HG03280 (cell line): ENCODE data around the gene SINHCAF.
A peak's percentile ranks its signal among the peaks of the same experiment; 100 is the strongest.

ENCODE experiments used
- ATAC-seq: cut with Tn5 transposase; IDR thresholded peaks from one replicate; pipeline ENCODE4 v1.9.1; 2021; ENCODE audit warnings: mild to moderate bottlenecking, moderate library complexity; ENCODE audit not compliant: unreplicated experiment

The SINHCAF gene

DNA sequence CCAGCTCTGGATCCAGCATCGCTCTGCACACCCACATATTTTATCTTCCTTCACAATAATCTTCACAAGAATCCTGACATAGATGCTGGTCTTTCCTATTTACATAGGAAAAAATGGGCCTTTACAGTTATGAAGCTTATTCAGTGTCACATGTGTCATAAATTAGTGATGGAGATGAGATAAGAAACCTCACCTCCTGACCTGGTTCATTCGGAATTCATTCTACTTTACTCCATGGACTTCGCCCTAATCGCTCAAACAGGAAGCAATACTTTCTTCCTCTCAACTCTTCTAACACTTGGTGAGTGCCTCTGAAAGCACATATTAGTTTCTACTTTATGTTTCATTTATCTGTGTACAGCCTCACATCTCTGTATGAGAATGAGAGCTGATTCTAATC lies 12.0 kb upstream of the SINHCAF start:
- ATAC-seq, result no peak

DNA sequence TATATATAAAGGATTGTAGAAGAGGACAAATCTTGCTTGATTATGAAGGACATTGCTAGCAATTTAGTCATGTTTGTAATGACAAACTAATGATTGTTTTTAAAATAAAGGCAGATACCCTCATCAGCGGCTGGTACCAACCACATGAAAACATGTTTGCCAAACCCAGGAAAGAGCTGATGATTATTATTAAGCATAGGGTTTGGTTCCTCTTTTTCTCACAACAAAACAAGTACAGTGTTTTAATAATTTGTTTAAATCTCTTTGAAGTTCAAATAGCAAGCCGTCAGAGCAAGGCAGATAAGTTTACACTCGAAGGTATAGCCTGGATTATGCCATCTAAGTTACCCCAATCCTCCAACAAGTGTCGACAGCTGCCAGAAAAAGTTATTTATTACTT lies 5.3 kb upstream of the SINHCAF start:
- no peak for ATAC-seq

- no peak for ATAC-seq
Measured at GRCh38 chr12:31326736-31327659, 1.0 kb upstream of the SINHCAF start.

DNA sequence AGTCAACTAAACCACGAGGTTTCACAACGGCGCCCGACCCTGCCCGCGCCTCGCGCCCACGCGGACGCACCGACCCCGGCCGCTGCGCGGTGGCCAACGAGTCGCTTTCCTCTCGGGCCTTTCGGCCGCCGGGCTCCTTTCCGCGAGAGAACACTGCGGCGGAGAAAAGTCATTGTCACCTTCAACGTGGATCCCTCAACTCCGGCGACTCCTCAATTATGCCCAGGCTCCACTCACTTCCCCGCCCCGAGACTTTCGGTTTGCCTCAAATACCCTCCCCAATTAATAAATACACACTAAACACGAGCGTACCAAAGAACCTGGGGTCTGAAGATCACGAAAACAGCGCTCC lies 450 bp downstream of the SINHCAF start:
- no peak for ATAC-seq

DNA sequence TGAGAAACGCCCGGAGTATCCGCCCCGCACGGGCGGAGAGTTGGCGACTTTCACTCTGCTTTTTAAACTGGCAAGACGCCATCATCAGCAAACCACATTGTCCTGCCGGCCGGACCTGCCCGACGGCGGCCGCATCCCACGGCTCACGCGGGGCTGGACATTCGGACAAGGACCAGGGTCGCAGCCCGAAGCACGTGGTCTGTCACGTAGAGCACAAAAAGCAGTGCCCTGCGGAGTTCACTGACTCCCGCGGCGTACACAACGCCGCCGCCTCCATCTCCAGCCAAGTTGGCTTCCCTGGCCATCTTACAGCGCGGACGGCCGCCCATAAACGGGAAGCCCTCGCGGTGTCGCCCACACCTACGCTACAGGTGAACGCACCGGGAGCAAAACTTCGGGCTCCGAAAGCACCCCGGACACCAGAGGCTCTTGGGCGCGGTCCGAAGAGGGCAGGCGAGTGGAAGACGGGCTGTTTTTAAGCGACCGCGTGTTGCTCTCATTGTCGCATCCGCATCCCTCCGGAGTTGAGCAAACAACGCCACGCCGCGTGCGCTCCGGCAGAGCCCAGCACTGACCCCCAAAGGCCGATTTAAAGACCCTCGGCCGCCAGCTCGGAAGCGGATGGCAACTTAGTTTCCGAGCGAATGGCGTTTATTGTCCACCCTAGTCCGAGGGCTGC lies 966 bp downstream of the SINHCAF start:
- ATAC-seq, result peak; percentile 0

DNA sequence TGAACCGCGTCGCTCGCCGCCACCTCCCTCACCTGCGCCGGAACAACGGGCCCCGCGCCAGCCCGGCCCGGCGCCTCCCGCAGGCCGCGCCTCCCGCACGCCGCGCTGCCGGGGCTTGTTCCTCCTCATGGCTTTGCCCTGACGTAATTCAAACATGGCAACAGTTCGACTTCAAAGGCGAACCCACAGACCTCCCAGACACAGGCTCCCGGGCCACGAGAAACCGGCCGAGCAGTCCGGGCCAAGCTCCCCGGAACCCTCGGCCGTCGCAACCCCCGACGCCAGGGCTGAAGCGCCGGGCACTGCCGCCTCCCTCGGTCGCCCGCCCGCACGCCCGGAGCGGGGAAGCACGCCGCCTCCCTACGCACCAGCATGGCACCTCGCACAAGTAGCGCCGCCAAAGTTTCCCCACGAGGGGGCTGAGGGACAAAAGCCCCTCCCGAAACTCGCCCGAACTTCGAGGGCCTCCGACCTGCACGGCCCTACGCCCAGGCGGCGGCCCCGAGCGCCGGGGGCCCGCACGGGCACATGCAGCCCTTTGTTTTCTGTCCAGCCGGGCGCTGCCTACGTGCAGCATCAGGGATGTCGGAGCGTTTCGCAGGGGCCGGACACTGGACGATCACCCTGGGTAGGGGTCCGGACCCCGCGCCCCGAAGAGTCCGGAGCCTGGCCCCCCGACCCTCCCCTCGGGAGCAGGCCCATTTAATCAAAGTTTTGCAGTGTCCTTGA lies 1.7 kb downstream of the SINHCAF start:
- peak; percentile 40 for ATAC-seq

DNA sequence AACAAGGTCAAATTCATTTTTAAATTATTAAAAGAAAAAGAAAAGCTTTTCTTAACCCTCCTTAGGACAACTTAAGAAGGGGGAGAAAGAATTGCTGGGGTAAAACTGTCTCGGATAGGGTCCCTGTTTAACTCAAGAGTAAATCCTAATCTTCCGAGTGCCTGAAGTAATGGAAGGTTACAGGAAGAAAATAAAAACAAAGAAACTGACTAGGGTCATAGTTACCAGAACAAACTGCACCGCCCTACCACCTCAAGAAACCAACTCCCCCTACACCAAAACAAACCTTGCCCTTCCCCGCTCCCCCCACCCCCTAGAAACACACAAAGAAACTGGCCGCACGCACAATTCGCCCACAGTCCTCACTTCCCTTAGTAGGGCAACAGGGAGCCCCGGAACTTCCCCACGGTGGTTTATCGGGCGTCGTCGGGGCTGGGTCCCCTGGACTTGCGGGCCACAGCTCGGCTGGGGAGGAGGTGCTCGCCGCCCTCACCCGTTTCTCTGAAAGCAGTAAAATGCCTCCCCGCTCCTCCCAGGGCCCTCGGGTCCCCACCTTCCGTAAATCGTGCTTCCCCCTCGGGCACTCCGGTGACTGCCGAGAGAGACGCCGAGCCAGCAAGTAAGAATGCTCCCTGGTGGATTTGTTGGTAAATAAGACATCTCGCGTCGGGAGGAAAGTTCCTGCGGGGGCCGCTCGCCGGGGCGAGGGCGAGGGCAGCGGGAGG lies 2.4 kb downstream of the SINHCAF start:
- ATAC-seq, result peak; percentile 18

DNA sequence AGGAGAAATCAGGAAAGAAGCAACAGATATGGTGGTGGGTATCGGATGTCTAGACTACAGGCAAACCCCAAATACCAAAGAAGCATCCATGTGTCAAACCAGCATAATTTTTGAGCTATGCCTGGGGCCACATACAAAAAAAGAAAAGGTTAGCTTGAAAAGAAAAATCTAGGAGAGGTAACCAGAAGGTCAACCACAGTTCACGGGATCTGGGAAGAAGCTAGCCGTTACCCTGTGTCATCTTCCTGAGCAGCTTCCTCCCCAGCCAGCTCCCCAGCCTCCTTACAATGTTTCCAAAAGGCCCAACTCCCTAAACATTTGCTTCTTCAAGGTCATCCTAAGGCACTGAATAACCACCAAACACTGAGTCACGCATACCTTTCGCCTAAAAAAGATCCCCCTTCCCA lies 3.1 kb downstream of the SINHCAF start:
- no peak for ATAC-seq

- no peak for ATAC-seq
Measured at GRCh38 chr12:31321897-31322228, 4.1 kb downstream of the SINHCAF start.

- no peak for ATAC-seq
Measured at GRCh38 chr12:31321186-31321896, 4.6 kb downstream of the SINHCAF start.

DNA sequence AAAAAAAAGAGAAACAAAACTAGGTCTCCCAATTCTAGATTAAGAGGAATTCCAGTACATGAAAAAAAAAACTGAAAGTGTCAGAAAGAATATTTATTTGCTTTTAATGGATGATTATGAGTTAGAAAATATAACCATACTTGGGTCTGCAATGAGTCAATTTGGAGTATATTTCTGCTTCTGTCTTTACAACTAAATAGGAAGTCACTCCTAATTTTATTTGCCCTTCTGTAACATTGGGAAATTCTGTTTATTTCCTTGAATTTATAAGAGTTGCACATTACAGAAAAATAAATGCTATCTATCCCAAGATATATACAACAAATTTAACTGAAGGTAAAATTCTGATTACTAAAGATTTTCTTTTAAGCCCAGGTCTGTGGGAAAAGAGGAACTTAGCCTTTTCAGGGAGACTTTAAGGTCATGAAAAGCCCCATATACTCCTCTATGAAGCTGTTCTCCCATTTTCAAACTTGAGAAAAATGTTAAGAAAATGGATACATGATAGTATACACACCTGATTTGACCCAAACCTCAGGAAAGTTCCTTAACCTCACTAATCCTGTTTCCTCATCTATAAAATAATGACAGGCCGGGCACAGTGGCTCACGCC lies 7.2 kb downstream of the SINHCAF start:
- no peak for ATAC-seq

- ATAC-seq, result no peak
Measured at GRCh38 chr12:31317471-31318395, 8.2 kb downstream of the SINHCAF start.

DNA sequence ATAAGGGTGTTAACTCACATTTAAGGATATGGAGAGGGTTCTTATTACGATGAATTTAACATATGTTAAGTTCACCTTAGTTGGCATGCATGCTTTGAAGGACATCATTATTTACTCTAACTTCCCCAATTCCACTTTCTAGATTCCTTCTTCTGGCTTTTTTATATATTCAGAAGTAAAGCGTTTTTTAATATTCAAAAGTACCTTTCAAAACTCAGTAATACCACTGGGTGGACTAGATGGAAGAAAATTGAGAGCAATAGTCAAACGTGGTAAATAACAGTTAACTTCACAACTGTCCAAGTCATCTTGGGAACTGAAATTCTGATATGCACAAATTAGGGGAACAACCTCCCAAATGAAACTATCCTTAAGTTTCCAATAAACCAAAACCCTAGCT lies 9.1 kb downstream of the SINHCAF start:
- no peak for ATAC-seq

DNA sequence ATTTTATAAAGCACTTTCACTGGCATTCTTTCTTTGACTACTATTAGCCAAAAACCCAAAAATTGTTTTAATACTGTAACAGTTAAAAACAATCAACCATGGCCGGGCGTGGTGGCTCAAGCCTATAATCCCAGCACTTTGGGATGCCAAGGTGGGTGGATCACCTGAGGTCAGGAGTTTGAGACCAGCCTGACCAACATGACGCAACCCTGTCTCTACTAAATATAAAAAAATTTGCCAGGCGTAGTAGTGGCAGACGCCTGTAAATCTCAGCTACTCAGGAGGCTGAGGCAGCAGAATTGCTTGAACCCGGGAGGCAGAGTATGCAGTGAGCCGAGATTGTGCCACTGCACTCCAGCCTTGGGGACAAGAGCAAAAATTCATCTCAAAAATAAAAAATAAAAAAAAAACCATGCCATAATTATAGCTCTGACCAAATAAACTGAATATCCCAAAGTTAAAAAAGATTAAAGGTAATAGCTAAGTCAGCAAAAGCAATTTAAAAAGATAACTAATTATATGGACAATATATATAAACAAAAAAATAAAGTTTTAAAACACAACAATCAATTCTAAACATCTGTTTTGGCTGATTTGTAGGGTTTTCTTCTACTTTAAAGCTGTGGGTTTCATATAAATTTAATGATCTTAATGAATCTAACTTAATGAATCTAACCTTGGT lies 10.0 kb downstream of the SINHCAF start:
- ATAC-seq, result no peak

DNA sequence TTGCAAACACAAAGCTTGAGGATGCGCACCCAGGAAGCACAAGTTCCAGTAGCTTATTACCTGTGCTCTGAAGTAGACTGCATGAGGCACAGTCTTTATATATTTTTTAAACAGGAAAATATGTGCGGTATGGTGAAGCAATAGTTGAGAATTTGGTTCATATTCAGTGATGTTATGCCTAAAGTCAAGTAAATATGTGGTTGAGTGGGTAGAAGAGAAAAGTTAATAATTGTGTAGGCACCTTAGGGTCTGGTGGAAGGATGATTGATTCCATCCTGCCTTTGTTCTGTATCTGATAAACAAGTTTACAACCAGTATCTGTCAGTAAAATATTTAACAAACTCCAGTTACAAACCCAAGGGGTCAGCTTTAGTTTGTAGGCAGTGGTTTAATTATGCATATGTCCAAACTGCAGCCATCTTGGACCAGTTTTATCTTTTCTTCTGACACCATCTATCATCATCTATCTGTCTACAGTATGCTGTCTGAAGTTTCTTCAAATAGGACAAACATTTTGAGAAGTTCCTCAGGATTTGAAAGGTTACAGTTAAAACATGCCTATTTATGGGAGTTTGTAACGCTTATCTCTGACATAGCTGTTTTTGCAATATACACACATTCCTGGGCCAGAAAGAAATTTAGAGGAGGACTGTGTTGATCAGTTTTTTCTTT lies 10.8 kb downstream of the SINHCAF start:
- ATAC-seq, result no peak

GRCh38 chr12:31312431-31312830 lies 13.5 kb downstream of the SINHCAF start:
- ATAC-seq, result no peak

- no peak for ATAC-seq
Measured at GRCh38 chr12:31311634-31312258, 14.2 kb downstream of the SINHCAF start.
